Pancreas (tissue), 10 donors: ENCODE results near the gene ZNF318. TPM values are rescaled to one million over a fixed set of nuclear protein-coding genes. Genes with fewer than 3 reads are reported as not detected.
A peak's percentile ranks its signal among the peaks of the same experiment; 100 is the strongest.

Experiments
- ATAC-seq, 4 donors: fragments of 200-7000 bp; cut with Tn5 transposase; one replicate each; pipeline versions ENCODE4 v1.8.0 to v1.9.1; 2020; ENCODE audit warnings: mild to moderate bottlenecking in 4 of 4, moderate library complexity in 4 of 4
- DNase-seq, 6 donors: peaks; one replicate each; pipeline ENCODE4 v3.0.0-alpha.2; 2020
- FAIRE-seq: peaks from 2 replicates; lab custom pipeline; 2012; peaks lifted over from hg19 to GRCh38; lab: Jason Lieb, UNC
- H3K27ac ChIP-seq, 4 donors: fragments of 200-600 bp; sonication (generic); 1 replicate in 3 of 4; 2 replicates in 1 of 4; pipeline versions ENCODE4 v1.5.0 to v1.8.0; 2020
- H3K27me3 ChIP-seq, 4 donors: fragments of 200-600 bp; one replicate each; pipeline ENCODE4 v1.8.0; 2021
- H3K36me3 ChIP-seq, 3 donors: fragments of 200-600 bp; sonication (generic) in 1 of 3; one replicate each; pipeline versions ENCODE4 v1.5.0 to v1.8.0; 2020 to 2021
- H3K4me1 ChIP-seq, 3 donors: fragments of 200-600 bp; one replicate each; pipeline ENCODE4 v1.8.0; 2021
- H3K4me3 ChIP-seq, 4 donors: fragments of 200-600 bp; sonication (generic) in 2 of 4; one replicate each; pipeline versions ENCODE4 v1.5.0 to v1.8.0; 2020 to 2021
- H3K9me3 ChIP-seq, 4 donors: fragments of 200-600 bp; one replicate each; pipeline ENCODE4 v1.8.0; 2021
- WGBS, 2 donors: extraction: QIAGEN DNeasy Blood & Tissue Kit; methylation state at CpG; one replicate each; pipeline ENCODE4 v1.1.7; 2013; 5-methylcytosine and 5-hydroxymethylcytosine counted together
- intact Hi-C, 3 donors: fragments of 100-400 bp; cut with DNase I; formaldehyde crosslinking; loops; one replicate each; pipeline versions ENCODE4 v1.11.1 to v1.14.2; 2022
- polyA plus RNA-seq, 2 donors: library from polyadenylated mRNA; stranded (reverse); fragments of 200-250 nt; gene quantifications; one replicate each; pipeline ENCODE4 v1.2.3, GENCODE V29; 2013
- total RNA-seq, 6 donors: library from RNA; stranded (reverse); fragmentation: NEBNext Ultra II Directional in 4 of 6; extraction: Animal tissue kit (Norgen Biotek cat#: 25700) in 4 of 6; gene quantifications; one replicate each; pipeline versions ENCODE4 v1.2.1 to v1.2.4, GENCODE V29; 2021 to 2023
- TF ChIP-seq, protein P1 (sequence below), 4 donors: fragments of 200-600 bp; sonication (generic) in 3 of 4; IDR thresholded peaks; one replicate each; pipeline versions ENCODE4 v1.5.0 to v1.8.0; 2021; ENCODE audit warnings: antibody characterized with exemption in 4 of 4
- donor health status: healthy with polysubstance abuse.
- donor health status: DM: no; HTN: no; CAD: no; lungs with moderate emphysema.
- donor health status: DM: no; HTN: no; CAD: no.
- donor health status: control.
- donor health status: control.
- donor health status: Bipolar disorder and iron deficiency.
- donor health status: DM: yes; HTN: yes; CAD: no.
- donor health status: DM: no; HTN: no; CAD: no.
- donor health status: DM: no; HTN: no; CAD: no.
- donor health status: DM: yes; HTN: yes; CAD: no.

The ZNF318 gene
- total and polyA plus RNA-seq, 8 donors = 6.2 to 13.0 (median 8.7) TPM

DNA sequence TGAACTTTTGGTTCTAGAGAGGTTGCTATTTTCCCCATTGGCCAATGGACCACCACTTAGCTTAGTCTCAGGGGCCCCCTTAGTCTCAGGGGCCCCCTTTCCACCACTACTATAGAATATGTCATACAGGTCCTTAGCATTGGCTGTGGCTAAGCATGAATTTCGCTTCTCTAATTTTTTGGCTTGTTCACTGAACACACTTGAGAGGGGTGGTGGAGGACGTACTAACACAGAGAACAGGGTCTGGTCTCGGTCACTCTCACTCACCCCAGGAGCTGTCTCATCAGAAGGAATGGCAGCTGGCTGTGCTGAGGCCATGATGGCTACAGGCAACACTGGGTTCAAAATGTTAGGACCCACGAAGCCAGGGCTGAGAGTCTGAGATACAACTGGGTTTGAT is 30.3 kb downstream of the ZNF318 start:
- intact Hi-C loops = no loop called here
- Histone ChIP-seq H3K9me3 (no peaks in the 10 kb centered on the region), H3K4me1 (peaks cover 0 to 20% (median 4%) of the 10 kb centered on the region in 3 donors), H3K27me3 (no peaks in the 10 kb centered on the region), H3K27ac (no peak overlapping the region), H3K4me3 (no peak overlapping the region), H3K36me3 (peaks cover 0 to 39% (median 23%) of the 10 kb centered on the region in 3 donors)
- FAIRE-seq (no peak), ATAC-seq (no peak), DNase-seq (no peak)
- TF ChIP-seq, protein P1, sequence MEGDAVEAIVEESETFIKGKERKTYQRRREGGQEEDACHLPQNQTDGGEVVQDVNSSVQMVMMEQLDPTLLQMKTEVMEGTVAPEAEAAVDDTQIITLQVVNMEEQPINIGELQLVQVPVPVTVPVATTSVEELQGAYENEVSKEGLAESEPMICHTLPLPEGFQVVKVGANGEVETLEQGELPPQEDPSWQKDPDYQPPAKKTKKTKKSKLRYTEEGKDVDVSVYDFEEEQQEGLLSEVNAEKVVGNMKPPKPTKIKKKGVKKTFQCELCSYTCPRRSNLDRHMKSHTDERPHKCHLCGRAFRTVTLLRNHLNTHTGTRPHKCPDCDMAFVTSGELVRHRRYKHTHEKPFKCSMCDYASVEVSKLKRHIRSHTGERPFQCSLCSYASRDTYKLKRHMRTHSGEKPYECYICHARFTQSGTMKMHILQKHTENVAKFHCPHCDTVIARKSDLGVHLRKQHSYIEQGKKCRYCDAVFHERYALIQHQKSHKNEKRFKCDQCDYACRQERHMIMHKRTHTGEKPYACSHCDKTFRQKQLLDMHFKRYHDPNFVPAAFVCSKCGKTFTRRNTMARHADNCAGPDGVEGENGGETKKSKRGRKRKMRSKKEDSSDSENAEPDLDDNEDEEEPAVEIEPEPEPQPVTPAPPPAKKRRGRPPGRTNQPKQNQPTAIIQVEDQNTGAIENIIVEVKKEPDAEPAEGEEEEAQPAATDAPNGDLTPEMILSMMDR (IDR thresholded peaks at IDR 0.05) = no peak
- 89 to 91% methylated on average over 4 of the region's 4 CpGs for whole genome bisulfite sequencing, 2 donors

DNA sequence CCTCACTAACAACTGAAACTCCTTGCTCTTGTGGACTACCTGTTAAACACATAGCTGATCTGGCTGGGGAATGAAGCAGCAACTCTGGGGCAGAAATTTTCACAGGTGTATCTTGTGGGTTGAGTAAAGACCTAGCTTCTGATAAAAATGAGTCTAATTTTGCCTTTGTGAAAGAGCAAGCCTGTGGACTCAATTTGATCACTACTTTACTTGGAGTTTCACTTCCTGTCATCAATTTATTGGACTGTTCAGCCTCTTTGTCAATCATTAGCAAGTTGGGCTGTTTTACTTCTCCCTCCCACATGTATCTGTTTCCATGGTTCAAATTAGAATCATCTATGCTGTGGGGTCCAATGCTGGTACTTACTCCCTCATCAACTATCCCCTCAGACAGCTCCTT is 31.2 kb downstream of the ZNF318 start:
- FAIRE-seq (no peak), DNase-seq (no peak), ATAC-seq (no peak)
- intact Hi-C loops = no loop called here
- H3K27ac ChIP-seq = no peak overlapping the region
- no peaks in the 10 kb centered on the region for H3K27me3 ChIP-seq
- TF ChIP-seq, protein P1 (IDR thresholded peaks at IDR 0.05) = no peak
- no peak overlapping the region for H3K4me3 ChIP-seq
- peaks cover 0 to 21% (median 4%) of the 10 kb centered on the region in 3 donors for H3K4me1 ChIP-seq
- peaks cover 0 to 39% (median 23%) of the 10 kb centered on the region in 3 donors for H3K36me3 ChIP-seq
- no peaks in the 10 kb centered on the region for H3K9me3 ChIP-seq

DNA sequence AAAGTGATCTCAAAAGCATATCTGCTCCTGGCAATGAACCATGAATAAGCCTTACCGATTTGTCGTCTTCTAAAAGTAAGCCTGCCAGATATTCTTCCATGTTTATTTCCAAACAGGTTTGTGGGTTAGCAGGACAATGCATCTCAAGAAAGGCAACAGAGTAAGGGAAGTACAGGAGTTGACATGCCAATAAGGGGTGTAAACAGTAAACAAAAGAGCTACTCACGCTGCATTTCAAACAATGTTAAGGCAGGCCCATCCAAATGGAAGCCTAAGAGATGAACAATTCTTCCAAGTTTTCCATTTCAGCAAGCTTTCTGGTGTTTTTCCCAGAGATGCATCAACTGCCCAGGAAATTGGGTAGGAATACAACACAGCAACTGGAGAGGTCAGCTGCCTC is 33.1 kb downstream of the ZNF318 start:
- no peaks in the 10 kb centered on the region for H3K9me3 ChIP-seq
- intact Hi-C loops = no loop called here
- H3K4me3 ChIP-seq = no peak overlapping the region
- no peak for FAIRE-seq
- WGBS, 2 donors = 75 to 80% methylated on average over 3 of the region's 3 CpGs
- no peak for DNase-seq
- peak overlapping the region in 1 of 4 donors; percentile 51 for H3K27ac ChIP-seq
- peaks cover 0 to 21% (median 4%) of the 10 kb centered on the region in 3 donors for H3K4me1 ChIP-seq
- no peak for ATAC-seq
- TF ChIP-seq, protein P1 (IDR thresholded peaks at IDR 0.05) = no peak
- peaks cover 0 to 26% (median 19%) of the 10 kb centered on the region in 3 donors for H3K36me3 ChIP-seq
- no peaks in the 10 kb centered on the region for H3K27me3 ChIP-seq

DNA sequence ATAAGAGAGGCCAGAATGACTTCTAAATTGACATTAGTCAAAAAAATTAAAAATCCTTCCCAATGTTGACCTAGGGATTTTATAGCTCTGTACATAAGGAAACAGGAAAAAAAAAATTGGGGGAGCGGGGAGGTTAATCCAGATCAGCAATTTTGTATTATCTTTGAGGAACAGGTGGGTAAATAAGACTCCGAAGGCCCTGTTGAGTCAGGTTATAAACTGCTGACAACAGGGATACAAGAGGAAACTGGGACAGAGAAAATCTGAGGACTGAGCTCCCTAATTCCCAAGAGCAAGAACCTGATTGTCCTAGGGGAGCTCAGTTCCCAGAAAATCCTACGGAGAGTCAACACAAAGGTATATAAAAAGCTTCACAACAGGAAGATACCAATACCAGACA is 34.0 kb downstream of the ZNF318 start:
- WGBS, 2 donors = 41 to 53% methylated on average over 3 of the region's 3 CpGs

More for the DNA sequence above, 34.0 kb downstream of the ZNF318 start:
- TF ChIP-seq, protein P1 (IDR thresholded peaks at IDR 0.05) = no peak
- FAIRE-seq = no peak
- ATAC-seq = peak; percentile 73 to 93 (median 92)
- DNase-seq = peak in 1 of 6 donors; percentile 23
- peak overlapping the region in 2 of 4 donors; percentile 51 to 53 for H3K27ac ChIP-seq
- H3K9me3 ChIP-seq = no peaks in the 10 kb centered on the region
- H3K36me3 ChIP-seq = peaks cover 0 to 18% (median 15%) of the 10 kb centered on the region in 3 donors
- peaks cover 0 to 21% (median 4%) of the 10 kb centered on the region in 3 donors for H3K4me1 ChIP-seq
- intact Hi-C loops = no loop called here
- no peak overlapping the region for H3K4me3 ChIP-seq
- H3K27me3 ChIP-seq = no peaks in the 10 kb centered on the region
